HepG2 (cell line): ENCODE results near the gene ANKRD53. TPM values are rescaled to one million over a fixed set of nuclear protein-coding genes. Genes with fewer than 3 reads are reported as not detected.

Experiments used
- CREBL2 ChIP-seq: sonication (generic); formaldehyde crosslinking; IDR thresholded peaks from 2 replicates; pipeline ENCODE4 v1.8.1; 2023; ENCODE audit warnings: missing genetic modification reagents, mild to moderate bottlenecking, borderline replicate concordance
- DMTF1 ChIP-seq: sonication (generic); formaldehyde crosslinking; IDR thresholded peaks from 2 replicates; pipeline ENCODE4 v1.4.0; 2020; ENCODE audit warnings: mild to moderate bottlenecking, missing genetic modification reagents
- HMGXB4 ChIP-seq, 2 experiments: sonication (generic) in 1 of 2; formaldehyde crosslinking in 1 of 2; IDR thresholded peaks; 2 replicates each; pipeline versions ENCODE4 v1.4.0 to v1.6.1; 2018 to 2020; ENCODE audit warnings: missing genetic modification reagents in 2 of 2, borderline replicate concordance in 1 of 2, low read depth in 1 of 2, mild to moderate bottlenecking in 1 of 2, missing biosample characterization in 1 of 2
- HNF1A ChIP-seq, 2 experiments: sonication (generic) in 1 of 2; formaldehyde crosslinking in 1 of 2; IDR thresholded peaks; 2 replicates each; pipeline versions ENCODE4 v1.4.0 to v1.6.1; 2016 to 2020; ENCODE audit warnings: borderline replicate concordance in 1 of 2, low read depth in 1 of 2, mild to moderate bottlenecking in 1 of 2, missing genetic modification reagents in 1 of 2
- HNF4A ChIP-seq: sonication (generic); formaldehyde crosslinking; IDR thresholded peaks from 2 replicates; pipeline ENCODE4 v1.4.0; 2020; ENCODE audit warnings: missing genetic modification reagents
- HOXA3 ChIP-seq: sonication (generic); formaldehyde crosslinking; IDR thresholded peaks from 2 replicates; pipeline ENCODE4 v1.5.0; 2020; ENCODE audit warnings: missing genetic modification reagents
- NR3C1 ChIP-seq: sonication (generic); formaldehyde crosslinking; IDR thresholded peaks from 2 replicates; pipeline ENCODE4 v1.4.0; 2020; ENCODE audit warnings: missing genetic modification reagents
- PAWR ChIP-seq: sonication (generic); formaldehyde crosslinking; IDR thresholded peaks from 2 replicates; pipeline ENCODE4 v1.4.0; 2020; ENCODE audit warnings: missing genetic modification reagents, mild to moderate bottlenecking, borderline replicate concordance
- SAP130 ChIP-seq: IDR thresholded peaks from 2 replicates; pipeline ENCODE4 v1.6.1; 2016; ENCODE audit warnings: low read depth
- TARDBP ChIP-seq: sonication (generic); formaldehyde crosslinking; IDR thresholded peaks from 2 replicates; pipeline ENCODE4 v1.8.0; 2022; ENCODE audit warnings: mild to moderate bottlenecking, missing genetic modification reagents
- TFDP2 ChIP-seq: sonication (generic); formaldehyde crosslinking; IDR thresholded peaks from 2 replicates; pipeline ENCODE4 v1.4.0; 2020; ENCODE audit warnings: missing genetic modification reagents
- ZBTB7B ChIP-seq: sonication (generic); formaldehyde crosslinking; IDR thresholded peaks from 2 replicates; pipeline ENCODE4 v1.4.0; 2020; ENCODE audit warnings: missing genetic modification reagents
- ZNF350 ChIP-seq: sonication (generic); formaldehyde crosslinking; IDR thresholded peaks from 2 replicates; pipeline ENCODE4 v1.4.0; 2020; ENCODE audit warnings: mild to moderate bottlenecking, low read depth, missing genetic modification reagents, borderline replicate concordance
- ZNF451 ChIP-seq: sonication (generic); formaldehyde crosslinking; IDR thresholded peaks from 2 replicates; pipeline ENCODE4 v1.5.0; 2020; ENCODE audit warnings: mild to moderate bottlenecking, missing genetic modification reagents
- ZNF501 ChIP-seq: sonication (generic); formaldehyde crosslinking; IDR thresholded peaks from 2 replicates; pipeline ENCODE4 v1.5.1; 2020; ENCODE audit warnings: mild to moderate bottlenecking, moderate library complexity, missing genetic modification reagents
- ZNF704 ChIP-seq: sonication (generic); formaldehyde crosslinking; IDR thresholded peaks from 2 replicates; pipeline ENCODE4 v1.8.1; 2023; ENCODE audit warnings: mild to moderate bottlenecking, inconsistent platforms, moderate library complexity, missing genetic modification reagents, borderline replicate concordance
- polyA plus RNA-seq, 8 experiments: library from polyadenylated mRNA; depleted of rRNA in 3 of 8; stranded (reverse) in 7 of 8; unstranded in 1 of 8; fragments of >200 nt; fragmentation: Illumina TruSeq in 4 of 8; extraction: Trizol in 4 of 8; gene quantifications; 2 replicates each; pipeline versions ENCODE4 v1.2.1 to v1.2.3, GENCODE V29; 2011 to 2016; ENCODE audit warnings: low read depth in 4 of 8, missing spikeins in 1 of 8, mixed read lengths in 1 of 8; ENCODE audit not compliant: insufficient read depth in 1 of 8
- total RNA-seq, 5 experiments: library from RNA; depleted of rRNA; stranded (reverse); fragments of >200 nt; fragmentation: Illumina TruSeq; extraction: Trizol; gene quantifications; 2 replicates each; pipeline ENCODE4 v1.2.3, GENCODE V29; 2016; ENCODE audit warnings: low read depth in 1 of 5

ANKRD53 gene
- total and polyA plus RNA-seq, 2 of the 13 experiments (the other 11 are each of a cell fraction or from before 2014, with no cell fraction given): 0.15 TPM; not detected in 1

- TF ChIP-seq HMGXB4 (CRISPR knock-in tag; IDR thresholded peaks at IDR 0.05; ENCODE audit: borderline replicate concordance in 1 of 2, low read depth in 1 of 2) (peak; percentile 91 to 97), HNF1A (IDR thresholded peaks at IDR 0.05; ENCODE audit: low read depth) (no peak), HNF1A (CRISPR knock-in tag; IDR thresholded peaks at IDR 0.05; ENCODE audit: borderline replicate concordance) (0 out of 2 replicates have a peak, but pooled peaks have one; percentile 39), ZBTB7B (CRISPR knock-in tag) (peak; percentile 72), CREBL2 (CRISPR knock-in tag) (no peak), TARDBP (CRISPR knock-in tag) (no peak), TFDP2 (CRISPR knock-in tag) (0 out of 2 replicates have a peak, but pooled peaks have one; percentile 14), HOXA3 (peak; percentile 55; the same call in 1 of the 2 replicates), ZNF451 (CRISPR knock-in tag) (peak; percentile 43; the same call in 1 of the 2 replicates), DMTF1 (CRISPR knock-in tag) (peak; percentile 57; the same call in 1 of the 2 replicates), SAP130 (CRISPR knock-in tag) (peak; percentile 48), ZNF704 (0 out of 2 replicates have a peak, but pooled peaks have one; percentile 51), NR3C1 (CRISPR knock-in tag) (no peak), ZNF501 (CRISPR knock-in tag) (peak; percentile 87), ZNF350 (CRISPR knock-in tag) (peak; percentile 39; the same call in 1 of the 2 replicates), PAWR (peak; percentile 79; the same call in 1 of the 2 replicates), HNF4A (CRISPR knock-in tag) (0 out of 2 replicates have a peak, but pooled peaks have one; percentile 14)
Measured at GRCh38 chr2:70948337-70949003, 30.0 kb upstream of the ANKRD53 start (continued).
